Iris pigment epithelial cell (primary cell): ENCODE measurements around the gene DMTF1.
A peak's percentile ranks its signal among the peaks of the same experiment; 100 is the strongest.
"Not testable (repeated sequence)": the region's sequence is repeated elsewhere in the genome, so short reads cannot be mapped to it uniquely, and the experiment has no call there.

Experiments used
- DNase-seq: peaks from one replicate; pipeline ENCODE4 v3.0.0-alpha.2; 2011; ENCODE audit warnings: low read depth

DMTF1 gene

GRCh38 chr7:87152112-87152896 is at the start of gene DMTF1:
Gene DMTF1 (plus strand): TSS chr7:87152453. CDS start chr7:87164942, 12,489 bp downstream.
- peak; percentile 94 for DNase-seq

- no peak for DNase-seq
Measured at GRCh38 chr7:87105401-87105800, 46.9 kb upstream of the DMTF1 start.

- DNase-seq: no peak
Measured at GRCh38 chr7:87106974-87107612, 45.2 kb upstream of the DMTF1 start.

- DNase-seq: no peak
Measured at GRCh38 chr7:87107949-87108776, 44.1 kb upstream of the DMTF1 start.

- DNase-seq: peak; percentile 73
Measured at GRCh38 chr7:87110778-87111177, 41.5 kb upstream of the DMTF1 start.

- DNase-seq: no peak
Measured at GRCh38 chr7:87111877-87112276, 40.4 kb upstream of the DMTF1 start.

- peak; percentile 34 for DNase-seq
Measured at GRCh38 chr7:87113077-87113476, 39.2 kb upstream of the DMTF1 start.

GRCh38 chr7:87113904-87114303 is 38.3 kb upstream of the DMTF1 start:
- DNase-seq: not testable (repeated sequence)

- not testable (repeated sequence) for DNase-seq
Measured at GRCh38 chr7:87115772-87116171, 36.5 kb upstream of the DMTF1 start.

- no peak for DNase-seq
Measured at GRCh38 chr7:87116315-87116714, 35.9 kb upstream of the DMTF1 start.

GRCh38 chr7:87119581-87119980 is 32.7 kb upstream of the DMTF1 start:
- DNase-seq: no peak

- no peak for DNase-seq
Measured at GRCh38 chr7:87123105-87123504, 29.1 kb upstream of the DMTF1 start.

GRCh38 chr7:87127019-87127418 is 25.2 kb upstream of the DMTF1 start:
- no peak for DNase-seq

- no peak for DNase-seq
Measured at GRCh38 chr7:87128861-87129267, 23.4 kb upstream of the DMTF1 start.

- no peak for DNase-seq
Measured at GRCh38 chr7:87129332-87129731, 22.9 kb upstream of the DMTF1 start.

- no peak for DNase-seq
Measured at GRCh38 chr7:87129848-87130247, 22.4 kb upstream of the DMTF1 start.

- DNase-seq: no peak
Measured at GRCh38 chr7:87131771-87132170, 20.5 kb upstream of the DMTF1 start.

GRCh38 chr7:87137271-87137670 is 15.0 kb upstream of the DMTF1 start:
- DNase-seq: no peak

- DNase-seq: no peak
Measured at GRCh38 chr7:87139514-87139913, 12.7 kb upstream of the DMTF1 start.

- DNase-seq: no peak
Measured at GRCh38 chr7:87140271-87140748, 11.9 kb upstream of the DMTF1 start.

- DNase-seq: no peak
Measured at GRCh38 chr7:87144173-87144657, 8.0 kb upstream of the DMTF1 start.

- no peak for DNase-seq
Measured at GRCh38 chr7:87146740-87147386, 5.4 kb upstream of the DMTF1 start.
